GM12801 (cell line): Measurements from ENCODE around the gene NEK11.

ENCODE experiments used
- TF ChIP-seq, protein P1 (sequence below): IDR thresholded peaks from one replicate; pipeline ENCODE4 v1.5.1; 2011; ENCODE audit warnings: control low read depth; ENCODE audit not compliant: insufficient read length; ENCODE audit errors: extremely low read depth

Gene NEK11

GRCh38 chr3:131038326-131038725 is 11.6 kb downstream of the NEK11 start:
- TF ChIP-seq, protein P1, sequence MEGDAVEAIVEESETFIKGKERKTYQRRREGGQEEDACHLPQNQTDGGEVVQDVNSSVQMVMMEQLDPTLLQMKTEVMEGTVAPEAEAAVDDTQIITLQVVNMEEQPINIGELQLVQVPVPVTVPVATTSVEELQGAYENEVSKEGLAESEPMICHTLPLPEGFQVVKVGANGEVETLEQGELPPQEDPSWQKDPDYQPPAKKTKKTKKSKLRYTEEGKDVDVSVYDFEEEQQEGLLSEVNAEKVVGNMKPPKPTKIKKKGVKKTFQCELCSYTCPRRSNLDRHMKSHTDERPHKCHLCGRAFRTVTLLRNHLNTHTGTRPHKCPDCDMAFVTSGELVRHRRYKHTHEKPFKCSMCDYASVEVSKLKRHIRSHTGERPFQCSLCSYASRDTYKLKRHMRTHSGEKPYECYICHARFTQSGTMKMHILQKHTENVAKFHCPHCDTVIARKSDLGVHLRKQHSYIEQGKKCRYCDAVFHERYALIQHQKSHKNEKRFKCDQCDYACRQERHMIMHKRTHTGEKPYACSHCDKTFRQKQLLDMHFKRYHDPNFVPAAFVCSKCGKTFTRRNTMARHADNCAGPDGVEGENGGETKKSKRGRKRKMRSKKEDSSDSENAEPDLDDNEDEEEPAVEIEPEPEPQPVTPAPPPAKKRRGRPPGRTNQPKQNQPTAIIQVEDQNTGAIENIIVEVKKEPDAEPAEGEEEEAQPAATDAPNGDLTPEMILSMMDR, result no peak

DNA sequence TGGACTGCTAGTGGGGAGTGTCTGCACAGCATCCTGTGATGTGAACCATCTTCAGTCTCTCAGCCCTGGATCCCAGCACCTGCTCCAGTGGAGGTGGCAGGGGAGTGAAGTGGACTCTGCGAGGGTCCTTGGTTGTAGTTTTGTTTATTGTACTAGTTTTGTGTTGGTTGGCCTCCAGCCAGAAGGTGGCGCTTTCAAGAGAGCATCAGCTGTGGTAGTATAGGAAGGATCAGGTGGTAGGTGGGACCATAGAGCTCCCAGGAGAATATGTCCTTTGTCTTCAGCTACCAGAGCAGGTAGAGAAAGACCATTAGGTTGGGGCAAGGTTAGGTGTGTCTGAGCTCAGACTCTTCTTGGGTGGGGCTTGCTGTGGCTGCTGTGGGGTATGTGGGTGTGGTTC is 20.9 kb downstream of the NEK11 start:
- TF ChIP-seq, protein P1, result no peak

DNA sequence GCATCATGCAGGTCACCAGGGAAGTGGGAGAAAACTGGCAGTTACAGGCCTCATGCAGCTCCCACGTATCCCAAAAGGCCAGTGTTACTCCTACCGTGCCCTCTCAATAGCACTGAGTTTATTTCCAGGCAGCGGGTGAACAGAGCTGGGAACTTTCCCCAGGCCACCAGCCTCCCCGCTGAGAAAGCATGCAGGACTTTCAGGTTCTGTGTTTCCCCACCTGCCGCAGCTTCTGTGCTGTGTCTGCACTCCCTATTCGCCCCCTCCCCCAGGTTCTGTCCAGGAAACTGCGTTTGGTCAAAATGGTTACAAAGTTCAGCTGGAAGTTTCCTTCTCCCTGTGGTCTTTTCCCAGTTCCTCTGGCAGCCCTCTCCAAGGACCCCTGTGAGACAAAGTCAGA is 21.4 kb downstream of the NEK11 start:
- TF ChIP-seq, protein P1, result no peak

DNA sequence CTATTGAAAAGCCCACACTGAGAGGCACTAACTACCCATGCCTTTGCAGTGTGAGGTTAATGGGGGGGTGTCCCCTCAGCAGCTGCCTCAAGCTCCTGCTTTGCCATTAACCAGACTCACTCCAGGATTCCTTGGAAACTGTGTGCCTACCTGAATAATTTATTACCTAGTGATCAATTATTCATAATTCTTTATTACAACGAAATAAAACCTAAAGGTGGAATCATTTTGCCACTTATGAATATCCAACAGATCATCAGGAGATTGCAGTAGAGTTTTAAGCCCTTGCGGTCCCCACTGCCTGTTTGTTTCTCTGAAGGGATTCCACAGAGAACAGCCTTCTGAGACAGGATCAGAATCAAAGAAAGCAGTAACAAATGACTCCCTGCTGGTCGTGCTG is 23.3 kb downstream of the NEK11 start:
- TF ChIP-seq, protein P1, result no peak

DNA sequence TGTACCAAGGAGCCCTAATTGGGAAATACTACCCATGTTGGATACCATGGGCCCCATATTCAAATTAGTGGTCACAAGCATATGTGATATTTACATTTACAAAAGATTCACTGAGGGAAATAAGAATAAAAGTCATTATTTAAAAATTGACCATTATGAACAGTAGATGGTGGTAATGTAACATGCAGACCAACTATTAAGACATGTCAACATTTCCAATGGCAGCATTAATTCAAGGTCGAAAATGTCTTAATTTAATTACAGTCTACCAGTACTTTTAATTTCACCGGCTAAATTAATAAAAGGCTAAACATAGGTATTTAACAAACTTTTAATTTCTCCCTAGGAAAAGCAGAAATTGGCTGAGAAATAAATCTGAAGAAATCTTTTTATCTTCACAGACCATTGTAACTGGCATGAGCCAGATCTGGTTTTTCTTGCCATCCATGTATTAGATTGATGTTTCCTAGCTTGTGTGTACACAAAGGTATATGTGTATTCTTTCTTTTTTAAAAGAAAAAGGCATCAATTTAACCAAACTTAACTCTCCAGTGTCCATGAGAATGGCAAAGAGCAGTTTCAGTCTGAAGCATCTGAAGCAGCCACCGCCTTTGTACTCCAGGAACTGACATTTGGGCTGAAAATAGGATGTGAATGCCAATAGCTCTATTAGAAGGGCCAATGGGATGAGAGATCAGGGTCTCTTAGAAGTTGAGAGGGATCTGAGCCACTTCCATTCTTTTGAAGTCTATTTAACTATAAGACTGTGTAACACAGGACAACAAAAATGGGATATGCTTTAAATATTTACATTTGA is 26.6 kb downstream of the NEK11 start:
- TF ChIP-seq, protein P1, result no peak

- TF ChIP-seq, protein P1, result no peak
Observed at GRCh38 chr3:131067983-131068382, 41.3 kb downstream of the NEK11 start.

- TF ChIP-seq, protein P1, result no peak
Observed at GRCh38 chr3:131072099-131072559, 45.5 kb downstream of the NEK11 start.
